Fibroblast of lung (primary cell): ENCODE measurements around the gene SPRED2.

Experiments used
- CTCF ChIP-seq, 2 donors: IDR thresholded peaks in 1 of 2; conservative IDR thresholded peaks in 1 of 2; 1 replicate in 1 of 2; 2 replicates in 1 of 2; pipeline ENCODE4 v1.5.1; 2011 to 2012; ENCODE audit warnings: low read length in 2 of 2, control low read depth in 1 of 2, inconsistent platforms in 1 of 2, low read depth in 1 of 2, mild to moderate bottlenecking in 1 of 2
- EZH2 ChIP-seq: IDR thresholded peaks from 2 replicates; pipeline ENCODE4 v1.5.1; 2012; ENCODE audit warnings: low read length, control low read depth, mild to moderate bottlenecking; ENCODE audit errors: missing control alignments

- TF ChIP-seq CTCF (conservative IDR thresholded peaks at IDR 0.05 in 1 of 2, IDR thresholded peaks at IDR 0.05 in 1 of 2; ENCODE audit: low read depth in 1 of 2, low read length in 2 of 2), result no peak
- TF ChIP-seq EZH2, result no peak
Observed at GRCh38 chr2:65392609-65393008, 39.8 kb downstream of the SPRED2 start.
